Breast epithelium (tissue), 3 donors: ENCODE measurements around the gene PPP5C.

ENCODE experiments used
- POLR2AphosphoS5 ChIP-seq, 3 donors: sonication (generic); formaldehyde crosslinking; IDR thresholded peaks; one replicate each; pipeline ENCODE4 v1.6.1; 2017; ENCODE audit warnings: antibody characterized with exemption in 3 of 3
- TF ChIP-seq, protein P1 (sequence below), 3 donors: fragments of 450-650 bp; IDR thresholded peaks; one replicate each; pipeline ENCODE4 v1.5.1; 2016 to 2017; ENCODE audit warnings: antibody characterized with exemption in 3 of 3, mild to moderate bottlenecking in 3 of 3, moderate library complexity in 3 of 3

DNA sequence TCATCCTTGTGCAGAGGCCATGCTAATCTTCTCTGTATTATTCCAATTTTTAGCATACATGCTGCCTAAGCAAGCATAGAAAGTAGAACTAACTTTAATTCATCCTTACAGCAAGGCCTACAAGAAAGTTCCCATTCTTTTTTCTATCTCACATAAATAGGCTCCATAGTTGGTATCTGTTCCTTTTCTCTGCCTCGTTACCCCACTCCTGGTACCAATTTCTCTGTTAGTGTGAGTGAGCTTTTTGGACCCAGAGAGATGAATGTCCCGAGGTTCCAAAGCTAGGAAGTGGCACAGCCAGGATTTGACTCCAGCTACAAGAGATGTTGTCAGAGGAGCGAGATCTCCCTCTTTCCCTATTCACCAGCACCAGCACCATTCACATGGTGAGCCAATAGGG, 40.4 kb upstream of the PPP5C start:
- TF ChIP-seq, protein P1, sequence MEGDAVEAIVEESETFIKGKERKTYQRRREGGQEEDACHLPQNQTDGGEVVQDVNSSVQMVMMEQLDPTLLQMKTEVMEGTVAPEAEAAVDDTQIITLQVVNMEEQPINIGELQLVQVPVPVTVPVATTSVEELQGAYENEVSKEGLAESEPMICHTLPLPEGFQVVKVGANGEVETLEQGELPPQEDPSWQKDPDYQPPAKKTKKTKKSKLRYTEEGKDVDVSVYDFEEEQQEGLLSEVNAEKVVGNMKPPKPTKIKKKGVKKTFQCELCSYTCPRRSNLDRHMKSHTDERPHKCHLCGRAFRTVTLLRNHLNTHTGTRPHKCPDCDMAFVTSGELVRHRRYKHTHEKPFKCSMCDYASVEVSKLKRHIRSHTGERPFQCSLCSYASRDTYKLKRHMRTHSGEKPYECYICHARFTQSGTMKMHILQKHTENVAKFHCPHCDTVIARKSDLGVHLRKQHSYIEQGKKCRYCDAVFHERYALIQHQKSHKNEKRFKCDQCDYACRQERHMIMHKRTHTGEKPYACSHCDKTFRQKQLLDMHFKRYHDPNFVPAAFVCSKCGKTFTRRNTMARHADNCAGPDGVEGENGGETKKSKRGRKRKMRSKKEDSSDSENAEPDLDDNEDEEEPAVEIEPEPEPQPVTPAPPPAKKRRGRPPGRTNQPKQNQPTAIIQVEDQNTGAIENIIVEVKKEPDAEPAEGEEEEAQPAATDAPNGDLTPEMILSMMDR (IDR thresholded peaks at IDR 0.05), result no peak
- TF ChIP-seq POLR2AphosphoS5 (IDR thresholded peaks at IDR 0.05), result no peak
